Stromal cell of bone marrow (primary cell): ENCODE results near the gene PRM2.
"Not testable (repeated sequence)": the region's sequence is repeated elsewhere in the genome, so short reads cannot be mapped to it uniquely, and the experiment has no call there.

ENCODE experiments used
- DNase-seq: peaks from one replicate; pipeline ENCODE4 v3.0.0-alpha.2; 2012; ENCODE audit warnings: low read depth

The PRM2 gene

GRCh38 chr16:11289696-11290095 lies 13.4 kb upstream of the PRM2 start:
- not testable (repeated sequence) for DNase-seq

GRCh38 chr16:11289202-11289601 lies 12.9 kb upstream of the PRM2 start:
- no peak for DNase-seq

GRCh38 chr16:11285842-11286241 lies 9.6 kb upstream of the PRM2 start:
- DNase-seq = no peak

- no peak for DNase-seq
These were observed 7.6 kb upstream of the PRM2 start for GRCh38 chr16:11283820-11284248.

- no peak for DNase-seq
These were observed 4.6 kb upstream of the PRM2 start, which contains the start of gene PRM1 for GRCh38 chr16:11280616-11281522. TSS of gene PRM1 (minus strand) at chr16:11281330. CDS start at chr16:11281238, 92 bp downstream.

GRCh38 chr16:11278681-11279628 lies 2.7 kb upstream of the PRM2 start:
- no peak for DNase-seq

GRCh38 chr16:11277607-11278337 lies 1.5 kb upstream of the PRM2 start:
- no peak for DNase-seq

GRCh38 chr16:11276896-11277593 lies 765 bp upstream of the PRM2 start:
- no peak for DNase-seq

GRCh38 chr16:11274964-11275363 lies 1.3 kb downstream of the PRM2 start:
- DNase-seq = no peak

- DNase-seq = no peak
These were observed 2.5 kb downstream of the PRM2 start for GRCh38 chr16:11273721-11274324.

- DNase-seq = no peak
These were observed 3.2 kb downstream of the PRM2 start, which contains the start of gene PRM3 for GRCh38 chr16:11272921-11273720. TSS of gene PRM3 (minus strand) at chr16:11273629. CDS start at chr16:11273595, 34 bp downstream.

GRCh38 chr16:11272484-11272883 lies 3.8 kb downstream of the PRM2 start:
- no peak for DNase-seq

- no peak for DNase-seq
These were observed 4.7 kb downstream of the PRM2 start for GRCh38 chr16:11271610-11272009.

GRCh38 chr16:11270602-11271162 lies 5.6 kb downstream of the PRM2 start:
- no peak for DNase-seq

GRCh38 chr16:11268921-11269375 lies 7.3 kb downstream of the PRM2 start, which contains the start of gene TNP2:
TSS of gene TNP2 (minus strand) at chr16:11269325. CDS start at chr16:11269262, 63 bp downstream.
- DNase-seq = no peak

- no peak for DNase-seq
These were observed 11.2 kb downstream of the PRM2 start for GRCh38 chr16:11265124-11265523.

GRCh38 chr16:11264155-11264832 lies 12.0 kb downstream of the PRM2 start:
- DNase-seq = no peak

GRCh38 chr16:11263737-11264136 lies 12.5 kb downstream of the PRM2 start:
- no peak for DNase-seq

GRCh38 chr16:11262915-11263314 lies 13.4 kb downstream of the PRM2 start:
- DNase-seq = no peak
